ENCODE data around the gene SCIN. TPM values are rescaled to one million over a fixed set of nuclear protein-coding genes. Genes with fewer than 3 reads are reported as not detected.

SCIN gene
- total and polyA plus RNA-seq, 8 donors: 2.5 to 49.2 (median 7.3) TPM

DNA sequence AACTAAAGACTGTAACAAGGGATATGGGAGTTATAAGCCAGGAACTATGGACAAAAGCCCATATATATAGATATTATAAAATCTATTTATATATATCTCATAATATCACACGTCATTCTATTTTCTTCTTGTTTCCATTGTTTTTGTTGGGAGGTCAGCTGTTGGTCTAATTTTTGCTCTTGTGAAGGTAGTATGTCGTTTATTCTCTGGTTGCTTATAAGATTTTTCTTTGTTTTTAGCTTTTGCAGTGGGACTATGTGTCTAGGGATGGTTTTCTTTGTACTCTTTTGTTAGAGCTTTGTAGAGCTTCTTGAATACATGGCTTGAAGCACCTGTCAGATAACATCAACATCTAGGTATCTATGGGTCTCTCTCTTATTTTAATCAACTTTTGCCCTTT, 130.9 kb downstream of the SCIN start:
- intact Hi-C loops (cut with DNase I; ENCODE audit: low total_unique reads): no loop called here
- 86 to 88% (median 87%) methylated on average over 2 of the region's 2 CpGs for WGBS, 5 donors
- Histone ChIP-seq H3K27me3 (no peaks in the 10 kb centered on the region), H3K4me3 (no peak overlapping the region), H3K9me3 (peaks cover 0 to 22% (median 6%) of the 10 kb centered on the region in 4 donors), H3K36me3 (no peaks in the 10 kb centered on the region), H3K27ac (no peak overlapping the region), H3K4me1 (peaks cover 0 to 3% (median 0%) of the 10 kb centered on the region in 4 donors)
- no peak for DNase-seq
- TF ChIP-seq EP300 (IDR thresholded peaks at IDR 0.05) (no peak), POLR2AphosphoS5 (IDR thresholded peaks at IDR 0.05) (no peak), POLR2A (IDR thresholded peaks at IDR 0.05) (no peak)
- TF ChIP-seq, protein P1, sequence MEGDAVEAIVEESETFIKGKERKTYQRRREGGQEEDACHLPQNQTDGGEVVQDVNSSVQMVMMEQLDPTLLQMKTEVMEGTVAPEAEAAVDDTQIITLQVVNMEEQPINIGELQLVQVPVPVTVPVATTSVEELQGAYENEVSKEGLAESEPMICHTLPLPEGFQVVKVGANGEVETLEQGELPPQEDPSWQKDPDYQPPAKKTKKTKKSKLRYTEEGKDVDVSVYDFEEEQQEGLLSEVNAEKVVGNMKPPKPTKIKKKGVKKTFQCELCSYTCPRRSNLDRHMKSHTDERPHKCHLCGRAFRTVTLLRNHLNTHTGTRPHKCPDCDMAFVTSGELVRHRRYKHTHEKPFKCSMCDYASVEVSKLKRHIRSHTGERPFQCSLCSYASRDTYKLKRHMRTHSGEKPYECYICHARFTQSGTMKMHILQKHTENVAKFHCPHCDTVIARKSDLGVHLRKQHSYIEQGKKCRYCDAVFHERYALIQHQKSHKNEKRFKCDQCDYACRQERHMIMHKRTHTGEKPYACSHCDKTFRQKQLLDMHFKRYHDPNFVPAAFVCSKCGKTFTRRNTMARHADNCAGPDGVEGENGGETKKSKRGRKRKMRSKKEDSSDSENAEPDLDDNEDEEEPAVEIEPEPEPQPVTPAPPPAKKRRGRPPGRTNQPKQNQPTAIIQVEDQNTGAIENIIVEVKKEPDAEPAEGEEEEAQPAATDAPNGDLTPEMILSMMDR (IDR thresholded peaks at IDR 0.05): no peak

DNA sequence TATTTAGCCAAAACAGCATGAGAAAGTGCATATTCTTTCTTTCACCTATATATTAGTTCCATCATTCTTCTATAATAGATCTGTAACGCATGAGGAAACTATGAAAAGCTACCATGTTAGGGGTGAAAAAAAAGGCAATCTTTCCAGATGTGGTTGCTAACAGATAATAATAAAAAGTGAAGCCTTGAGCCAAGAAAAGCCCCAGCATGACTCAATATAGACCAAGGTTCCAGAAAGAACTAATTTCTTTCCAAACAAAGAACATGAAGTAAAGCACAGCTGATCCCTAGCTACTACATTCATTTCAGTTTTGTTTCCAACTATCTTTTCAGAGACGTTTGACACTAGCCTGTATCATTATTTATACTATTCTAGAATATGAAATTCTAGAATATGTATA, 133.4 kb downstream of the SCIN start:
- no peak for DNase-seq
- Histone ChIP-seq H3K27ac (no peak overlapping the region), H3K9me3 (peaks cover 0 to 22% (median 6%) of the 10 kb centered on the region in 4 donors), H3K4me1 (peaks cover 0 to 4% (median 0%) of the 10 kb centered on the region in 4 donors), H3K27me3 (no peaks in the 10 kb centered on the region), H3K4me3 (no peak overlapping the region), H3K36me3 (no peaks in the 10 kb centered on the region)
- TF ChIP-seq POLR2AphosphoS5 (IDR thresholded peaks at IDR 0.05) (no peak), POLR2A (IDR thresholded peaks at IDR 0.05) (no peak), EP300 (IDR thresholded peaks at IDR 0.05) (no peak)
- TF ChIP-seq, protein P1 (IDR thresholded peaks at IDR 0.05): no peak
- WGBS, 5 donors: 41 to 79% (median 69%) methylated on average over 2 of the region's 2 CpGs
- intact Hi-C loops (cut with DNase I; ENCODE audit: low total_unique reads): no loop called here

DNA sequence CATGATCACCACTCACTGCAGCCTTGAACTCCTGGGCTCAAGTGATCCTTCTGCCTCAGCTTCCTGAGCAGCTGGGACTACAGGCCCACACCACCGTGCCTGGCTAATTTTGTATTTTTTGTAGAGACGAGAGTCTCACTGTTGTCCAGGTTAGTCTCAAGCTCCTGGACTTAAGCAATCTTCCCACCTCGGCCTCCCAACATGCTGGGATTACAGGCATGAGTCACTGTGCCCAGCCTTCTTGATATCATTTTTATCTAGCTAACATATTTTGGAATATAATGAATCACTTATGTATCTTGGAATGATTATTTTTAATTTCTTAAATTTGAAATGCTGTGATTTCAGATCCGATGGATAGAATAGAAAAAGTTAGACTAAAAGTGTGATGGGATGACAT, 135.4 kb downstream of the SCIN start:
- intact Hi-C loops (cut with DNase I; ENCODE audit: low total_unique reads): no loop called here
- TF ChIP-seq EP300 (IDR thresholded peaks at IDR 0.05): no peak
- TF ChIP-seq POLR2AphosphoS5 (IDR thresholded peaks at IDR 0.05): no peak
- no peak for TF ChIP-seq POLR2A (IDR thresholded peaks at IDR 0.05)
- TF ChIP-seq, protein P1 (IDR thresholded peaks at IDR 0.05): no peak
- Histone ChIP-seq H3K4me3 (no peak overlapping the region), H3K9me3 (peaks cover 0 to 16% (median 5%) of the 10 kb centered on the region in 4 donors), H3K27ac (no peak overlapping the region), H3K36me3 (no peaks in the 10 kb centered on the region), H3K4me1 (peaks cover 0 to 4% (median 0%) of the 10 kb centered on the region in 4 donors), H3K27me3 (no peaks in the 10 kb centered on the region)
- DNase-seq: no peak
- 77 to 87% (median 80%) methylated on average over 4 of the region's 4 CpGs for WGBS, 5 donors

DNA sequence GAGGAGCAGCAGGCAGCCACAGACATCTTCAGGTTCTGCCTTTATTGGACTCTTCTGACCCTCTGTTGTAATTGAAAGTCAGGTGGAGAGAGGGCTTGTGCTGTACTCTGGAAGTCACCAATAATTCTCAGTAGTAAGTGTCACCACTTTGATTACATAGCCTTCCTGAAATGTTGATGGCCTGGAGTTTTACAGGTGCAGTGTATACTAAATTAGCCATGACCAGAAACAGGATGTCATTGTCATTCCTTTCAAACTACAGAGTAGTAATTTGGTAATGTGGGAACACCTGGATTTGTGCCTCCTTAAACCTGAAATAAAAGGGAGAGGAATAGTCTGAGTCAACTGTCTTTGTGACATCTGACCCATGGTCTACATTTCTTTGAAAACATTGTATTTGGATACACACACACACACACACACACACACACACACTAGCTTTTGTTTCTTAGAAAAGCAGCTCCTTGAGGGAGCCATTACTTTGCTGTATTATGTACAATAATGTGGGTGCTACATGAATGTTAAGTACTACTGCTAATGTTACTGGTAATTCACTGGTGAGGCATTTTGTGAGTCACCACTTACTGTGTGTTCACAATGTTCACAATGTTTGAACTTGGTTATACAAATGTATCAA, 136.5 kb downstream of the SCIN start:
- Histone ChIP-seq H3K27me3 (no peaks in the 10 kb centered on the region), H3K36me3 (no peaks in the 10 kb centered on the region), H3K9me3 (peaks cover 0 to 4% (median 0%) of the 10 kb centered on the region in 4 donors), H3K27ac (peak overlapping the region in 1 of 5 donors; percentile 19), H3K4me1 (peaks cover 0 to 6% (median 0%) of the 10 kb centered on the region in 4 donors), H3K4me3 (no peak overlapping the region)
- no peak for DNase-seq
- TF ChIP-seq POLR2A (IDR thresholded peaks at IDR 0.05) (no peak), EP300 (IDR thresholded peaks at IDR 0.05) (no peak), POLR2AphosphoS5 (IDR thresholded peaks at IDR 0.05) (no peak)
- TF ChIP-seq, protein P1 (IDR thresholded peaks at IDR 0.05): no peak
- intact Hi-C loops (cut with DNase I; ENCODE audit: low total_unique reads): no loop called here
